Ectodermal cell (in vitro differentiated cells): ENCODE results near the gene RAB31.

Source experiments
- H3K27ac ChIP-seq: 2 replicates; pipeline ENCODE4 v1.7.0; 2013; ENCODE audit warnings: mild to moderate bottlenecking, low read depth, low read length; ENCODE audit not compliant: insufficient read depth, poor library complexity, severe bottlenecking
- H3K27me3 ChIP-seq: 2 replicates; pipeline ENCODE4 v1.7.0; 2013; ENCODE audit warnings: mild to moderate bottlenecking, low read length; ENCODE audit not compliant: insufficient read depth, control insufficient read depth, poor library complexity, severe bottlenecking
- H3K36me3 ChIP-seq: one replicate; pipeline ENCODE4 v1.7.0; 2013; ENCODE audit warnings: low read length; ENCODE audit not compliant: control insufficient read depth, insufficient read depth
- H3K4me1 ChIP-seq: one replicate; pipeline ENCODE4 v1.7.0; 2013; ENCODE audit warnings: low read length; ENCODE audit not compliant: control insufficient read depth, insufficient read depth
- H3K4me3 ChIP-seq: 2 replicates; pipeline ENCODE4 v1.7.0; 2013; ENCODE audit warnings: low read depth, low read length, control low read depth; ENCODE audit not compliant: insufficient read depth
- H3K9me3 ChIP-seq: 2 replicates; pipeline ENCODE4 v1.7.0; 2013; ENCODE audit warnings: mild to moderate bottlenecking, low read length, moderate library complexity; ENCODE audit not compliant: control insufficient read depth
- WGBS, 2 experiments: methylation state at CpG; one replicate each; pipeline ENCODE4 v1.1.7; 2013; ENCODE audit warnings: missing lambda C conversion rate in 2 of 2; 5-methylcytosine and 5-hydroxymethylcytosine counted together

The RAB31 gene

GRCh38 chr18:9756933-9757470, 48.9 kb downstream of the RAB31 start:
- Histone ChIP-seq H3K4me1 (no peaks in the 10 kb centered on the region), H3K36me3 (no peaks in the 10 kb centered on the region), H3K27me3 (no peaks in the 10 kb centered on the region), H3K9me3 (no peaks in the 10 kb centered on the region), H3K4me3 (no peak overlapping the region), H3K27ac (no peak overlapping the region)
- 86 to 89% methylated on average over 8 of the region's 8 CpGs for WGBS, 2 experiments

- H3K4me1 ChIP-seq, result no peaks in the 10 kb centered on the region
- H3K27me3 ChIP-seq, result no peaks in the 10 kb centered on the region
- no peaks in the 10 kb centered on the region for H3K9me3 ChIP-seq
- no peak overlapping the region for H3K27ac ChIP-seq
- H3K4me3 ChIP-seq, result no peak overlapping the region
- H3K36me3 ChIP-seq, result no peaks in the 10 kb centered on the region
- 92 to 94% methylated on average over 18 of the region's 18 CpGs for WGBS, 2 experiments
Observed at GRCh38 chr18:9757827-9758621, 49.9 kb downstream of the RAB31 start.

GRCh38 chr18:9758624-9759075, 50.5 kb downstream of the RAB31 start:
- no peak overlapping the region for H3K27ac ChIP-seq
- WGBS, 2 experiments, result 96% methylated on average over 8 of the region's 8 CpGs
- H3K36me3 ChIP-seq, result no peaks in the 10 kb centered on the region

GRCh38 chr18:9760641-9761040, 52.5 kb downstream of the RAB31 start:
- H3K9me3 ChIP-seq, result no peaks in the 10 kb centered on the region
- no peaks in the 10 kb centered on the region for H3K4me1 ChIP-seq
- no peaks in the 10 kb centered on the region for H3K36me3 ChIP-seq
- H3K4me3 ChIP-seq, result no peak overlapping the region
- H3K27me3 ChIP-seq, result no peaks in the 10 kb centered on the region
- WGBS, 2 experiments, result 93 to 99% methylated on average over 6 of the region's 6 CpGs
- H3K27ac ChIP-seq, result no peak overlapping the region

More at GRCh38 chr18:9758624-9759075, 50.5 kb downstream of the RAB31 start:
- H3K27me3 ChIP-seq, result no peaks in the 10 kb centered on the region
- H3K4me1 ChIP-seq, result no peaks in the 10 kb centered on the region
- no peak overlapping the region for H3K4me3 ChIP-seq
- H3K9me3 ChIP-seq, result no peaks in the 10 kb centered on the region

GRCh38 chr18:9762526-9762925, 54.4 kb downstream of the RAB31 start:
- H3K9me3 ChIP-seq, result no peaks in the 10 kb centered on the region
- WGBS, 2 experiments, result 85 to 89% methylated on average over 5 of the region's 5 CpGs
- H3K36me3 ChIP-seq, result no peaks in the 10 kb centered on the region
- no peaks in the 10 kb centered on the region for H3K27me3 ChIP-seq
- no peak overlapping the region for H3K27ac ChIP-seq
- no peaks in the 10 kb centered on the region for H3K4me1 ChIP-seq
- no peak overlapping the region for H3K4me3 ChIP-seq

- H3K9me3 ChIP-seq, result no peaks in the 10 kb centered on the region
- no peaks in the 10 kb centered on the region for H3K36me3 ChIP-seq
- WGBS, 2 experiments, result 94 to 100% methylated on average over 3 of the region's 5 CpGs
- H3K4me3 ChIP-seq, result no peak overlapping the region
- H3K27me3 ChIP-seq, result no peaks in the 10 kb centered on the region
- no peak overlapping the region for H3K27ac ChIP-seq
- no peaks in the 10 kb centered on the region for H3K4me1 ChIP-seq
Observed at GRCh38 chr18:9763157-9763556, 55.1 kb downstream of the RAB31 start.

GRCh38 chr18:9764011-9764481, 55.9 kb downstream of the RAB31 start:
- WGBS, 2 experiments, result 96% methylated on average over 7 of the region's 7 CpGs
- Histone ChIP-seq H3K36me3 (no peaks in the 10 kb centered on the region), H3K4me1 (no peaks in the 10 kb centered on the region), H3K9me3 (no peaks in the 10 kb centered on the region), H3K4me3 (no peak overlapping the region), H3K27me3 (no peaks in the 10 kb centered on the region), H3K27ac (no peak overlapping the region)

GRCh38 chr18:9765501-9765900, 57.4 kb downstream of the RAB31 start:
- H3K27me3 ChIP-seq, result no peaks in the 10 kb centered on the region
- H3K27ac ChIP-seq, result no peak overlapping the region
- H3K4me3 ChIP-seq, result no peak overlapping the region
- H3K4me1 ChIP-seq, result no peaks in the 10 kb centered on the region
- no peaks in the 10 kb centered on the region for H3K9me3 ChIP-seq
- 89 to 93% methylated on average over 4 of the region's 4 CpGs for WGBS, 2 experiments
- no peaks in the 10 kb centered on the region for H3K36me3 ChIP-seq

- 89% methylated on average over 11 of the region's 11 CpGs for WGBS, 2 experiments
- no peaks in the 10 kb centered on the region for H3K27me3 ChIP-seq
- H3K27ac ChIP-seq, result no peak overlapping the region
- H3K4me3 ChIP-seq, result no peak overlapping the region
- H3K36me3 ChIP-seq, result no peaks in the 10 kb centered on the region
- H3K9me3 ChIP-seq, result no peaks in the 10 kb centered on the region
- no peaks in the 10 kb centered on the region for H3K4me1 ChIP-seq
Observed at GRCh38 chr18:9766076-9766481, 58.0 kb downstream of the RAB31 start.

GRCh38 chr18:9766740-9767139, 58.6 kb downstream of the RAB31 start:
- Histone ChIP-seq H3K36me3 (no peaks in the 10 kb centered on the region), H3K4me3 (no peak overlapping the region), H3K27ac (no peak overlapping the region), H3K9me3 (no peaks in the 10 kb centered on the region), H3K4me1 (peaks cover 4% of the 10 kb centered on the region), H3K27me3 (no peaks in the 10 kb centered on the region)
- 89 to 100% methylated on average over 1 of the region's 1 CpG for WGBS, 2 experiments
